RWPE2 (cell line): ENCODE data around the gene CDC42SE1.

ENCODE experiments used
- ATAC-seq: fragments of 200-7000 bp; cut with Tn5 transposase; 3 replicates; pipeline ENCODE4 v1.9.1; 2021; ENCODE audit warnings: low read depth
- DNase-seq: peaks from one replicate; pipeline ENCODE4 v3.0.0-alpha.2; 2020; ENCODE audit warnings: low spot score
- H3K27ac ChIP-seq: fragments of 450-650 bp; 2 replicates; pipeline ENCODE4 v1.5.1; 2017; ENCODE audit warnings: mild to moderate bottlenecking; ENCODE audit not compliant: poor library complexity, severe bottlenecking
- H3K27me3 ChIP-seq: fragments of 250-450 bp; sonication (Bioruptor Pico); 2 replicates; pipeline ENCODE4 v1.5.1; 2021; ENCODE audit warnings: mild to moderate bottlenecking, moderate library complexity; ENCODE audit not compliant: insufficient read depth, poor library complexity, severe bottlenecking
- H3K36me3 ChIP-seq: fragments of 250-450 bp; sonication (Bioruptor Pico); 2 replicates; pipeline ENCODE4 v1.5.1; 2020; ENCODE audit warnings: low read depth, mild to moderate bottlenecking, moderate library complexity
- H3K4me1 ChIP-seq: fragments of 250-450 bp; sonication (Bioruptor Pico); 2 replicates; pipeline ENCODE4 v1.5.1; 2021; ENCODE audit warnings: mild to moderate bottlenecking, moderate library complexity; ENCODE audit not compliant: insufficient read depth, poor library complexity, severe bottlenecking
- H3K4me3 ChIP-seq: fragments of 250-450 bp; sonication (Bioruptor Pico); 2 replicates; pipeline ENCODE4 v1.5.1; 2021; ENCODE audit warnings: mild to moderate bottlenecking, moderate library complexity; ENCODE audit not compliant: severe bottlenecking
- H3K9me3 ChIP-seq: fragments of 250-450 bp; sonication (Bioruptor Pico); 2 replicates; pipeline ENCODE4 v1.5.1; 2021; ENCODE audit warnings: mild to moderate bottlenecking, moderate library complexity; ENCODE audit not compliant: severe bottlenecking
- CTCF ChIP-seq: fragments of 450-650 bp; IDR thresholded peaks from one replicate; pipeline ENCODE4 v1.5.1; 2017; ENCODE audit warnings: mild to moderate bottlenecking, moderate library complexity; ENCODE audit not compliant: poor library complexity, severe bottlenecking

CDC42SE1 gene

GRCh38 chr1:151055581-151055980 lies 3.8 kb downstream of the CDC42SE1 start:
- Histone ChIP-seq H3K27ac (peak overlapping the region; percentile 90), H3K4me1 (peaks cover 27% of the 10 kb centered on the region), H3K9me3 (no peaks in the 10 kb centered on the region), H3K4me3 (no peak overlapping the region), H3K27me3 (no peaks in the 10 kb centered on the region), H3K36me3 (peaks cover 72% of the 10 kb centered on the region)
- DNase-seq (no peak), ATAC-seq (no peak)
- TF ChIP-seq CTCF, result no peak

GRCh38 chr1:151054971-151055547 lies 4.4 kb downstream of the CDC42SE1 start:
- peaks cover 27% of the 10 kb centered on the region for H3K4me1 ChIP-seq
- H3K4me3 ChIP-seq, result no peak overlapping the region
- H3K27ac ChIP-seq, result peak overlapping the region; percentile 90
- H3K27me3 ChIP-seq, result no peaks in the 10 kb centered on the region
- TF ChIP-seq CTCF, result no peak
- H3K9me3 ChIP-seq, result no peaks in the 10 kb centered on the region
- peaks cover 72% of the 10 kb centered on the region for H3K36me3 ChIP-seq
- DNase-seq (no peak), ATAC-seq (no peak)

- TF ChIP-seq CTCF, result no peak
- DNase-seq (no peak), ATAC-seq (no peak)
- H3K27ac ChIP-seq, result peak overlapping the region; percentile 11
- no peak overlapping the region for H3K4me3 ChIP-seq
- peaks cover 52% of the 10 kb centered on the region for H3K36me3 ChIP-seq
- no peaks in the 10 kb centered on the region for H3K27me3 ChIP-seq
- H3K4me1 ChIP-seq, result peaks cover 15% of the 10 kb centered on the region
- H3K9me3 ChIP-seq, result no peaks in the 10 kb centered on the region
Observed at GRCh38 chr1:151051356-151052009, 7.9 kb downstream of the CDC42SE1 start.

- Histone ChIP-seq H3K27me3 (no peaks in the 10 kb centered on the region), H3K4me1 (peaks cover 4% of the 10 kb centered on the region), H3K36me3 (peaks cover 38% of the 10 kb centered on the region), H3K27ac (peak overlapping the region; percentile 11), H3K9me3 (no peaks in the 10 kb centered on the region), H3K4me3 (no peak overlapping the region)
- DNase-seq (no peak), ATAC-seq (no peak)
- no peak for TF ChIP-seq CTCF
Observed at GRCh38 chr1:151050051-151050688, 9.3 kb downstream of the CDC42SE1 start.

GRCh38 chr1:151049458-151049857 lies 10.0 kb downstream of the CDC42SE1 start:
- no peak for TF ChIP-seq CTCF
- no peaks in the 10 kb centered on the region for H3K27me3 ChIP-seq
- peaks cover 31% of the 10 kb centered on the region for H3K36me3 ChIP-seq
- DNase-seq (no peak), ATAC-seq (no peak)
- no peaks in the 10 kb centered on the region for H3K9me3 ChIP-seq
- H3K27ac ChIP-seq, result peak overlapping the region; percentile 11
- no peak overlapping the region for H3K4me3 ChIP-seq
- H3K4me1 ChIP-seq, result peaks cover 4% of the 10 kb centered on the region
